ENCODE data around the gene C11orf21. TPM values are rescaled to one million over a fixed set of nuclear protein-coding genes. Genes with fewer than 3 reads are reported as not detected.

The C11orf21 gene
- total RNA-seq, 2 donors from 2014 or later, result 13.6 to 16.6 TPM

Other genes with a start within 250 kb of the C11orf21 start
- gene IGF2, start 162.5 kb downstream of the C11orf21 start, total RNA-seq, result 10 to 100 TPM in 1 of 2 donors, 1 to 10 TPM in 1; 2.0 to 40.4 TPM
- gene INS, start 140.7 kb downstream of the C11orf21 start, total RNA-seq, result not detected
- not detected for gene TH, start 130.1 kb downstream of the C11orf21 start, total RNA-seq
- gene ASCL2, start 31.3 kb downstream of the C11orf21 start, total RNA-seq, result 1 to 10 TPM in 1 of 2 donors, under 1 TPM in 1; 0.38 to 1.7 TPM
- 10 to 100 TPM in 1 of 2 donors, 1 to 10 TPM in 1; 8.6 to 10.2 TPM for gene TSPAN32, start 95 bp upstream of the C11orf21 start, total RNA-seq
- 100 to 1,000 TPM; 116 to 122 TPM for gene CD81, start 75.4 kb upstream of the C11orf21 start, total RNA-seq
- gene TSSC4, start 98.8 kb upstream of the C11orf21 start, total RNA-seq, result 10 to 100 TPM; 50.6 to 52.2 TPM
- gene TRPM5, start 142.6 kb upstream of the C11orf21 start, total RNA-seq, result under 1 TPM in 1 of 2 donors, not detected in 1; 0.07 TPM
- gene KCNQ1, start 143.1 kb upstream of the C11orf21 start, total RNA-seq, result 10 to 100 TPM; 11.4 TPM

All from activated T-cell treated with anti-CD3 and anti-CD28 coated beads, Interleukin-2, amount 50 U/mL, for 72 hours (primary cell).